ENCODE results near the gene NDUFB8.
A peak's percentile ranks its signal among the peaks of the same experiment; 100 is the strongest.
"Not testable (repeated sequence)": the region's sequence is repeated elsewhere in the genome, so short reads cannot be mapped to it uniquely, and the experiment has no call there.

Gene NDUFB8

DNA sequence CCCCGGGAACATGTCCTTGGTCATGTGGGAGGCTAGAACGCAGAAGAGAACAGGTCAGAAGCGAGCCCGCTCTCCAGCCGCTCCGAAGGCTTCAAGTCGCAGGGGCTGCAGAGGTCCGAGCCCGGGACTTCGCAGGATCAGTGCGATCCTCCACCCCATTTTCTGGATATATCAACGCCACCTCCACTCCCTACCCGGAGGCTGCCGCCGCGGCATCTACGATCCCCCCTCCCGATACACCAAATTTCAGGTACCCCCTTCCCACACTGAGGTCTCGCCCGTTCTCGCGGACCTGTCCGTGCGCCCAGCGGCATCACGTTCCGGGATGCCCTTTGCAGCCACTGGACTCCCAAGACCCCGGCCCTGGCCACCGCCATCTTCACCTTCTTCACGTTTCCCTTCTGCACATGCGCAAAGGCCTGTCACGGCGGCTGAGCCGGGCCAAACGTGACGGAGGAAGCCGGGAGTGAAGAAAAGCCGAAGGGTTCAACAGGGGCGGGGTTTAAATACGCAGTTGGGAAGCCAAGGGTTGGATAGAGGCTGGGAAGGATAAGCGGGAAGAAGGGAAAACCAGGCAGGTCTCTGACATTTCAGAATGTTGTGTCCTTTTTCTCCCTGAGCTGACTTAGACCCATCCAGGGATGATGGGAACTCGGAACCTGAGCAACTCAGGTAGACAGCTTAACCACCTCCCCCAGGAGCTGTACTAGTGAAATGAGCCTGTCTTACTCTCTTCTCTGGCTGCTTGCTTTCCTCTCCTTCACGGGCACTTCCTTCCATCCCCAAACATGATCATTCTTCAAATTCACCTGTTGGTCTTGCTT is at the start of gene NDUFB8:
Gene NDUFB8, minus strand, starts transcription at position 397 of the 824 bp plus-strand sequence. Its CDS starts 20 bp downstream, at position 377.
- DNase-seq (ENCODE audit: low read depth): peak; percentile 75

DNA sequence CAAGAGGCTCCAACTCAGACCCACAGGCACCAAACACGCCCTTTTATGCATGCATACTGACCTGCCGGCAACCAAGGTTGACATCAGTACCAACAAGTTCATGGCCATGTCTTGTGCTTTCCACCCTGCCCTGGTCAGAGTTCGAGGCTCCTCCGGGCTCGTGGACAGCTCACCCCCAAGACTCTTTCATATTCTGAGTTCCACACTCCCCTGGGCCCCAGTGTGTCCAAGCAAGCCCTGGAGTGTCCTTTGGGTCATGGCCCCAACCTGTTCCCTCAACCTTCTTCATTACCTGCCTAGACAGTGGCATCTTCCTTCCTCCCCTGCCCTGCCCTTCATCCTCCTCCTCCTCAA is 46.6 kb upstream of the NDUFB8 start:
- DNase-seq (ENCODE audit: low read depth): no peak

DNA sequence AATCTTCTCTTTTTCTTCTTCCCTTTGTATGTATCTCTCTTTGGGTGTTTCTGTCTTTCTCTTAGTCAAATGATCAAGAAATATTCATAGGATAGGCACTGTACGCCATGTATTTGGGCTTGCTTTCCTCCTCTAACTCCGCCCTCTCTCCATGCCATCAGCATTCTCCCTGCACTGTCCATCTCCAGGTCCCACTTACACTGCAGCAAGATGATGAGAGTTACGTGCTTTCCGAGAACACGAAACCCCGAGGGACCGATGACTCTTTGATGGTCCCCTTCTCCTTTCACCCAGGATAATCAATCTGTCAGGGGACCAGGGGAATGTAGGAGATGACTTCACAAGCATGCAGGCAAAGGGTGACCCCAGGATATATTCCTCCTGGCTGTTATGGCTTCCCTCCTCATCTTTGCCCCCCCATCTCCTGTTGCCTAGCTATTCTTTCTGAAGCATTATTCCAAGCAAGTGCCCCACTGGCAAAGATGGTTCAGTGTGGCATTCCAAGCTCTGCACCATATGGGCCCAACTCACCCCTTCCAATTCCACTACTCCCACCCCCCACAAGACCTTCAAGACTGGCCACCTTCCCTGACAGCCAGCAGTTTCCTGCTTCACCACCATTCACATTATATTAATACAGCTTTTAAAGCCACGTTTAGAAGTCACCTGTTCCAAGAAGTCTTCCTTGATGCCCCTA is 46.1 kb upstream of the NDUFB8 start:
- no peak for DNase-seq (ENCODE audit: low read depth)

DNA sequence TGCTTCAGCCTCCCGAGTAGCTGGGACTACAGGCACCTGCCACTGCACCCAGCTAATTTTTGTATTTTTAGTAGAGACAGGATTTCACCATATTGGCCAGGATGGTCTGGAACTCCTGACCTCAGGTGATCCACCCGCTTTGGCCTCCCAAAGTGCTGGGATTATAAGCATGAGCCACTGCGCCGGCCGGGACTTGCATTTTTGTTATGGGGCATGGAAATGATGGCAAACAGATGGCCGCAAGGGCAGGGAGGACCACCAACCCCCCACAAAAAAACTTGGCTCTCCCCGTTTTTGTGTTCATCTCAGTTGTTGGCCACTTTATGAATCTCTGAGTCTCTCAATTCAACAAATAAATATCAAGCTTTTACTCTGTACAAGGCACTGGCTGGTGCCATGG is 45.5 kb upstream of the NDUFB8 start:
- not testable (repeated sequence) for DNase-seq (ENCODE audit: low read depth)

DNA sequence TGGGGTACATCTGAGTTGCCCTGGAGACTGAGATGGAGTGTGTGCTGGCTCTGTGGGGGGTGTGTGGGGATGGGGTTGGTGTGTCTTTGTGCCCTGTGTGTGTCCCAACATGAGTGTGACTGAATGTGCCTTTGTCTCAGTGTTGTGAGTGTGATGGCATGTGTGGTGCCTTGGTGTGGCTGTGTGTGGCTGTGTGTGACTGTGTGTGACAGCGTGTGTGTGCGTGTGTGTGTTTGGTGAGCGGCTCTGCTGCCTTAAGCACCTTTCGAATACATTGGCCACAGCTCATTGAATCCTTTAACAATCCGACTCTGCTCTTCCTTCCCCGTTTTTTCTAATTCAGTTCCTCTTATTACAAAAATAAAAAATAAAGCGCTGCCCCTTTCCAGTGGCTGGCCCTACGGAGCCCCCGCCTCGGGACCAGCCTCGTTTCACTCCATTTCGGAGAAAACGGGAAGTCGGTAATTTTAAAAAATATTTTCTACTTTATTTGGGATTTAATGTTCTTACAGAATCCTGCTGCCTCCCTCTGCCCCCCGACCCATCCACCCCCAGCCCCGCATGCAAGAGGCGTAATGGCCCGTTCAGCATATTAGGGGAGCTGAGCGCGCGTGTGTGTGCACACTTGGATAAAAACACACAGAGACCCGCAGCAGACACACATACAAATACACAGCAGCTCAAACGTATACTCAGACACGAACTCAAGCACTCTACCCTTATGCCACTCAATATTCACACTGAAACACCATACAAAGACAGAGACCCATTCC is 41.6 kb upstream of the NDUFB8 start:
- DNase-seq (ENCODE audit: low read depth): no peak

DNA sequence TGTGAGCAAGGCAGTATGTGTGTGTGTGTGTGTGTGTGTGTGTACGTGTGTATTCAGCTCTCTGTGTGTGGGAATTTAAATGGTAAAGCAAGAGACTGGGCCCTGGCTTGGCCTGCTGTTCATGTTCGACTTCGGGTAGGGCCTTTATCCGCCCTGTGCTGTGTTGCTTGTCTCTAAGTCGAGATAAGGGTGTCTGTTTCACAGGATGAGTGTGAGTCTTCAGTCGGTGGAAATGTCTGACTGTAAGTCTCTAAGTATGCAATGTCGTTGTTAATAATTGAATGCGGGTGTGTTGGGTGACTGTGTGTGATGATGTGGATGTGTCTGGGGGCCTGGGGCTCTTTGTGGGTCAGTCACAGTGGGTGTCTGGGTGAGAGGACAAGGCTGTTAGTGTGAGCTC is 40.8 kb upstream of the NDUFB8 start:
- DNase-seq (ENCODE audit: low read depth): no peak

DNA sequence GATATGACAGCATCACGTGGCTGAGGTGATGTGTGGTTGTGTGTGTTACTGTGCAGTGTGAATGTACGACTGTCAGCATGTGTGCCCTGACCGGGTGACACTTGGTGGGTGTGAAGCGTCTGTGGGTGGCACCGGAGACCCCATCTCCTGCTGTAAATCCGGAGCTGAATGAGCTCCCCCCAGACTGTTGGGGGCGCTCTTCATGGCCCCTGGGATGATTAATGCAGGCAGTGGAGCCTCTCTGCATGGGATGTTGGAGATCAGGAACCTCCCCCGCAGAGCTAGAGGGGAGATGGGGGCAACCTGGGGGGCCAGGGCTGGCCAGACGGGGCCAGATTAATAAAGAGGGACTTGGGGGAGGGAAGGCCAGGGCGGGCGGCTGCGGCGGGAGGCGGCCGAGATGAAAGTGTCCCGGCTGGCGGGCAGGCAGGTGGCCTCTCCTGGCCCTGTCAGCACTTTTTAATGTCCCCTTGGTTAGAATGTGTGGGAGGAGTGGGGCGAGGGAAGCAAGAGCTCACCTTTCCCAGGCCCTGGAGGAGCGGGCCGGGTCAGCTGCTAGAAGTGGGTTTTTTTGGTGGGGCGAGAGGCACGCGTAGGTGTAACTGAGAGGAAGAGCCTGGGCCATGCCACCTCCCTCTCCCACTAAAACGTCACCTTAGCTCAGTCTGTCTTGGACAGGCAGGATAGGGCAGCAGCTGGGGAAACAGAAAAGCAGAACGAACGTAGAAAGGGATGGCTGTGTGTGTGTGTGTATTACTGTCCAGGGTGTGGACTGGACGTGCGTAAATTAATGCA is 40.2 kb upstream of the NDUFB8 start:
- no peak for DNase-seq (ENCODE audit: low read depth)

DNA sequence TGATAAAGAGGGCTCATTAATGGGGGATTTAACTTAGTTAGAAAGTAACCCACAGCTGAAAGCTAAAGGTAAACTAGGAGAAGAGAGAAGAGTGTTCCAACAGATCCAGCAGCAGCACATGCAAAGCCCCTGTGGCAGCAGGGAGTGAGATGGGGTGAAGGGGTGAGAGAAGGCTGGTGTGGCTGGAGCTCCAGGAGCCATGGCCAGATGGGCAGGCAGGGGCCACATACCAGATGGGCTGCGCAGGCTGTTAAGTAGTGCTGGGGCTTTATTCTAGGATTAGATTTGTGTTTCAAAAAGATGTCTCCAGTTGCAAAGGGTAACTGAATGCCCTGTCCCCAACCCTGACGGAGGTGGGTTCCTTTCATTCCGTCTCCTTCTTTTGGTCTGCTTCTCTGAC is 39.2 kb upstream of the NDUFB8 start:
- DNase-seq (ENCODE audit: low read depth): no peak

DNA sequence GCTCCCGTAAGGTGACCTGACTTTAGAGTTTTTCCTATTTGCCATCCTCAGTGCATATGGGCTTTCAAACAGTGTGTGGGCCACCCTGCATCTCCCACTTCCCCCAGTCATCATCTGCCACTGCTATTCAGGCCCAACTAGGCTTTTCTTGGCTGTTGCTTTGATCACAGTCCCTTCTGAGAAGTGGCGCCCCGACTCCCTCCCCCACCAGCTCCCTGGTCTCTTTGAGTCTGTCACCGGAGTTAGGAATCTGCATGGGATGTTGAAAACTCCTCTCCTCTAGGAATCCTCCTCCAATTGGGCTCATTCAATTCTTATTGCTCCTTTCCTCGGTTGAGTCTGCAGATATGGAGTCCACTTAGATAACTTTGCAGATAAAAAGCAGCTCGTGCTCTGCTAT is 38.2 kb upstream of the NDUFB8 start:
- DNase-seq (ENCODE audit: low read depth): no peak

DNA sequence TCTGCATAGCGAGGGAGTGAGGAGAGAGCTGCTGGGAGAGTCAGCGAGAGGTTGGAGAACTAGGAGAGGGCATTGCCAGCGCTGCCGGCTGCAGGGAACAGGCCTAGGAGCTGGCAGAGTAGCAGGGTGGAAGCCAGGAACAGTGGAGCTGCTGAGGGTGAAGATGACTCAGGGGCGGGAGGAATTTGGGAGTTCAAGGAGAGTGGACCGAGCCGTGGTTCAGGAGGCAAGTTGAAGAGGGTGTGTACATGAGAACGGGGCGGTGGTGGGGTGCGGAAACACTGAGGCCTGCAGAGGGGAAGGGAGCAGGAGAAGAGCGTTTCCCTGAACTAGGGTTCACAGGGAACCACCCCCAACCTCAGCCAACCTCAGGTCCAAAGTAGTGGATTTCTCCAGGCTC is 37.6 kb upstream of the NDUFB8 start:
- no peak for DNase-seq (ENCODE audit: low read depth)

DNA sequence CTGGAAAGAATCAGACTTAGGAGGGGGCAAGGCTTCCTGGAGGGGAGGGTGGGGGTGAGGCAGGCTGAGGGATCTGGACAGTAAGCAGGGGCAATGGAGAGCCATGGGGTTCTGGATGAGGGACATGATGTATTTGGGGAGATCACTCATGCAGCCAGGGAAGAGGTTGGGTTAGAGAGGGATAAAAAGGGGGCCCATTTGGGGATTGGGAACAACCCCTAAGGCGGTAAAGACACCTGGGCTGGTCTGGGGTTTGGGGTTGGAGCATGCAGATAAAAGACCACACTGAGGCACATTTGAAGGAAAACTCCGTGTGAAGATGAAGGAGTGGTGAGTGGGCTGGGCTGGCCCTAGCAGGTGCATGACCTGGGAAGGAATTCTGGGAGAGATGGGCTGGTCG is 36.9 kb upstream of the NDUFB8 start:
- no peak for DNase-seq (ENCODE audit: low read depth)

DNA sequence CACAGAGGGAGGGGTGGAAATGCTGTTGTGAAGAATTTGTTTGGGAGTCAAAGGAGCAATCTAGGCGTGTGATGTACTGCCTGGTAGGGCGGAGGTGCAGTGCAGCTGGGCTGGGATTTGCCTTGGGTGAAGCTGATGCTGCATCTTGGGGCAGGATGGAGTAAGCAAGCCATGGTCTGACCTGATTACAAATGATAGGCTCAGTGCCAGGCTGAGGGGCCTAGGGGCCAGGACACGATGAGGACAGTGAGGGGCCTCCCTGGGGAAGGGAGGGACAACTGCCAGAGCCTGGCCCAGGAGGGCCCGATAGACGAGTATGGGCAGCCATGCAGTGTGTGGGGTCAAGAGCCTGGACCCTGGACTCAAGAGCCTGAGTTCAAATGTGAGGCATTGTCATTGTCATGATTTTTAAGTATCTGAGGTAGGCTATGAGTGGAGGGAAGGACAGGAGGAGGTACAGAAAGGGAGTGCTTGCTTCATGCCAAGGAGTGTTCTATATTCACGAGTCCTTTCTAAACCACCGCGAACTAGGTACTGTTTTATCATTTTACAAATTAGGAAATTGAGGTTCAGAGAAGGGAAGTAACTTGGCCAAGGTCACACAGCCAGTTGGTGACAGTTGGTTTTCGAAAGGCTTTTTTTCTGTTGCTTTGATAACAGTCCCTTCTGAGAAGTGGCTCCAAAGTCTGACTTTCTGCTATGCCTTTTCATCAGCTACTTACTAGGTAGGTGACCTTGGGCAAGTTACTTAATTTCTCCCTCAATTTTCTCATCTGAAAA is 35.7 kb upstream of the NDUFB8 start:
- no peak for DNase-seq (ENCODE audit: low read depth)

DNA sequence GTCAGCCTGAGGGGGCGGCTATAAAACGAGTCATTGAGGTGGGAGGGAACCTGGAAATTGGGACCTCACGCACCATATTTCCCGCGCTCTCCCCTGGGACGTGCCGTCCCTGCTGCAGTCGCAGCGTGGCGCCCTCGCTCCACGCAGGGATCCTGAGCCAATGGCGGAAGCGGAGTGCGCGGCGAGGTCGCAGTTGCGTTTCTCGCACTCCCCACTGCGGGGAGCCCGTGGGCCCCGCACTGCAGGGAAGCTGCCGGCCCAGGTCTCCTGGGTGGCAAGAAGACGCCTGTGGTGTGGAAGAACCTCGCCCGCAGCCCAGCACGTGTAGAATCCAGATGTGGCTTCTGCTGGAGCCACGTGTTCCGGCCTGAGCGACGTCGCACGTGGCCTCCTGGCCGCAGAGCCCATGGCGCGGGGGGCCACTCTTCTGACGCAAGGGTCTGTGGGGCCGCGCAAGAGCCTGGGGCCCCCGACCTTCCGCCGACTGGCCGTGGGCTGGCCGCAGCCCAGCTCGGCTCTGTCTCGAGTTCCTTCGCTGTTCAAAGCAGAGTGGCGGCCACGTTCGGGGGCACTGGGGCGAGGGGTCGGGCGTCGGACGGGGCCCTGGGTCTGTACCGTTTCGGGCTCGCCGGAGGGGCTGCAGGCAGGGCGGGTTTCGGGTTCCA is 32.5 kb upstream of the NDUFB8 start:
- DNase-seq (ENCODE audit: low read depth): peak; percentile 62

DNA sequence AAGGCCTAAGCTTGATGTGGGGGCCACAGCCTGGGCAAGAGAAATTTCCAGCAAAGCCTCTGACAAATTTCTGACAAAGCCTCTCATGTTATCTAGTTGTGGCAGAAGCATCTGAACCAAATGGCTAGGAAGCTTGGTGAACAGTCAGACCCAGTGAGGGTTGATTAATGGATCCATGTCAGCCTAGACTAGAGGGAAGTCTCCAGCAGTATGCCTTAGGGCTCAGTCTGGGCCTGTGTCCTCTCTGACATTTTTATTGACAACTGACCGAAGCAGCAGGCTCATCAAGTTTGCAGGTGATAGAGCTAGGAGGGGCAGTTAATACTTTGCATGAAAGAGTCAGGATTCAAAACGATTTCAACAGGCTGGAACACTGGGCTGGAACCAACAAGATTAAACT is 31.3 kb upstream of the NDUFB8 start:
- no peak for DNase-seq (ENCODE audit: low read depth)

DNA sequence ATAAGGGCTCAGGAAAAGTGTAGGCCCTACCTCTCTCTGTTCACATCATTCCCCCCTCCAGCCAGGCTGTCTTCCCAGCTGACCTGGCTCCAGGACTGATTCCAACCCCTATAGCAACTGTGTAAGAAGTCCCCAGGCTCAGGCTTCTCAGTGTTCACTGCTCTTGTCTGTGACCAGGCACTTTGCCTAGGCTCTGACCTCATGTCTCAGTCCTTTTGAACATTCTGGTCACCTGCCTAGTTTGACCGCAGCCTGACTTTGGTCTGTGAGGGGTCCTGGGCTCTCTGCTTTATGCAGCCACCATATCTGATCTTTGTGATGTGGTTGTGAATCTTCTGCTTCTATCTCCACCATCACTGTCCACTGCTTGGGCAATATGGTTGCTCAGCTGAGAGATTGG is 30.6 kb upstream of the NDUFB8 start:
- DNase-seq (ENCODE audit: low read depth): no peak

DNA sequence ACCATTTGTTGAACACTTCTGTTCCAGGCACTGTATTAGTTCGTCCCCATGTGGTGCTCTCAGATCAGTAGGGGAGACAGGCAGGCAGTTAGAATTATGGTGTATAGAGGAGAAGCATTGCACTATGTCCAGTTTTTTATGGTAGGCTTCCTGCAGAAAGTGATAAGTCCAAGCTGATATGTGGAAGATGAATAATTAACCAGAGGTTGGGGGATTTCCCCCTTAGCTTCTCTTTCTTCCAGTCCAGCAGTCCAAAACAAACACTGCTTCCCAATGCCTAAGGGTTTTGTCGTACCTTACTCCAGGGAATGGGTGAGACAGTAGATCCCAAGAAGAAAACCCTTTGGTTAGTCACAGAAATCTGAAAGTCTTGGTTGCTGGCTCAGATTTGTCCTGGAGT is 25.2 kb upstream of the NDUFB8 start:
- DNase-seq (ENCODE audit: low read depth): no peak

DNA sequence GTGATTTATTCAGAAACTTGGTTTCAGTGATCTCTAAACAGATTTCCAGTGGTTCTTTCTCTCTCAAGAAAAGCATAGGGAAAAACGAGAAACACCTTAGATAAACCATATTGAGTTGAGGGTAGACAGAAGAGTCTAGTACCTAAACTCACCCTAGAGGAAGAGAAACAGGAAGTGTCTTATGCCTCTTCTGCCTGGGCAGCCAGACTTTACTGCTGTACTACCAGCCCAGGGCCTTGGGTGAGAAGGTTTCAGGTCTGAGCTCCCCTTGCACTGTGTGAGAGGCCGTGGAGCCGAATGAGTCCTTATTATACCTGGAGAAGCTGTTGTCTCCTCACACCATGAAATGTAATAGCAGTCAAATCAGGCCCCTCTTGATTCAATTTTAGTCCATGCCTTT is 24.3 kb upstream of the NDUFB8 start:
- DNase-seq (ENCODE audit: low read depth): no peak

DNA sequence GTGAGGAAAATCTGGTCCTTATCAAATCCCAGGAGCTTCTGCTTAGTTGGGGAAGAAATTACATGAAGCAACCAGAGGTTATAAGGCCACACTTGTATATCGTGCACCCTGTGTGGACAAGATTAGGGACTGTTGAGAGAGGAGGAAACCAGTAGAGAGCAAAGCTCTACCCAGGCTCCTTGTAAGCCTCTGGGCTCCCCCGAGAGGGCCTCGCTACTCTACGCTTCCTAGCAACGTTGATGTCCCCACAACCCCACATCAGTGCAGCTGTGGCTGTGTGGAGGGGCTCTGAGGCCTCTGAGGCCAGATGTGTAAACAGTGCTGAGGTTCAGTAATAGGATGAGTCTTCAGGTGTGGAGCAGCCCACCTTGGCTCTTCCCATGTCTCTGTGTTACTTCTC is 22.1 kb upstream of the NDUFB8 start:
- DNase-seq (ENCODE audit: low read depth): no peak

DNA sequence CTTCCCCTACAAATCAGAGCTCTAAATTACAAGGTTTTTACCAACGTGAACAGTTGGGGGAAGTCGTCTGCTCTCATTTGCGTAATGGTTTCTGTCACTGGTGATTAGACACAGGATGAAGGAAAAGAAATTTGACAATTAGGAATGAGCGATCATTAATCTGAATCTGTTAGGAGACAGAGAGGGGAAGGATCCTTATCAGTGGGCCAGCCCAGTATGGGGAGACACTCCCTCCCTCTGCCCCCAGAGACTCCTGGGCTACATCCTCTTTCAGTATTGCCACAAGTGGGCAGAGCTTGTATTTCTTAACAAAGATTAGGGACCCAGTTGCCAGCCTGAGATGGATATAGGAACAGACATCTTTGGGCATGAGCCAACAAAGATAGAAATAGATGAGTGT is 21.5 kb upstream of the NDUFB8 start:
- DNase-seq (ENCODE audit: low read depth): no peak

DNA sequence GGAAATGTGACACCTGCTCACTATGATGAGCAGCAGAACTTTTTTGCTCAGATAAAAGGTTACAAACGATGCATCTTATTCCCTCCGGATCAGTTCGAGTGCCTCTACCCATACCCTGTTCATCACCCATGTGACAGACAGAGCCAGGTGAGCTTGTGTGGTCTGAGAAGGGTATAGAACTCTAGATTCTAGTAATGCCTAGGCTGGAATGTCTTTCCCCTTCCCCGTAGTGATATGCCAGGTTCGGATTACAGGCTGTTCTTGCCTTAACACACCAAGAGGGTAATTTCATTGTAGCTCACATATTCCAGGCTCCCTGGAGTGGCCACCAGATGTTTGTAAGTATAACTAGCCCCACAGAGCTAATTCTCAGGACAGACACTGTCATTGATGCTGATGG is 15.3 kb upstream of the NDUFB8 start:
- no peak for DNase-seq (ENCODE audit: low read depth)

DNA sequence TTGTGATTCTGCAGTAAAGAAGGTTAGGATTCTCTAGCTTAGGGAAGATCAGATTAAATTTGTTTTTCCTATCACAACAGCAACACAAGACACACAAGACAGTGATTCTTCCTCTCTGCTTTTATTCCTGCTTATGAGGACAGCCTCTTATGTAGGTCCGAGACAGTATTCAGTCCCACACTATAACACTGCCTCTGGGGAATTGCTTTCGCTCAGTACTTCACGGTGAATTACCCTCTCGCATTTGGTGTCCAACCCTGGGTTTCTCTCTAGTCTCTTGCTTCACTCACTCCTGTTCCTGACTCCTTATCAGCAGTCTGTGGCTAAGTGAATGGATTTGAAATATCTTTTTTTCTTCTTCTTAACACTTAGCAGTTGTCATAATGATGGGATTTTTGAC is 7.8 kb upstream of the NDUFB8 start:
- DNase-seq (ENCODE audit: low read depth): no peak

Data from stimulated activated CD8-positive, alpha-beta memory T cell treated with anti-CD3 and anti-CD28 coated beads, Interleukin-12 subunit alpha, Interleukin-12 subunit beta, amount 100 ng/mL, for 4 hours (primary cell).